Neutrophil (primary cell): ENCODE data around the gene KLK12.

Experiments used
- H3K27ac ChIP-seq: fragments of 200-600 bp; sonication (generic); 2 replicates; pipeline ENCODE4 v1.5.1; 2016; ENCODE audit warnings: mild to moderate bottlenecking, moderate library complexity
- H3K27me3 ChIP-seq: fragments of 200-600 bp; sonication (generic); 2 replicates; pipeline ENCODE4 v1.6.0; 2016; ENCODE audit warnings: mild to moderate bottlenecking
- H3K36me3 ChIP-seq: fragments of 200-600 bp; sonication (generic); 2 replicates; pipeline ENCODE4 v1.5.1; 2017
- H3K4me1 ChIP-seq, 2 experiments: fragments of 200-600 bp in 1 of 2; sonication (generic) in 1 of 2; 1 replicate in 1 of 2; 2 replicates in 1 of 2; pipeline versions ENCODE4 v1.5.1 to v1.6.1; 2013 to 2016; ENCODE audit warnings: low read depth in 1 of 2, low read length in 1 of 2, mild to moderate bottlenecking in 1 of 2, moderate library complexity in 1 of 2; ENCODE audit not compliant: control insufficient read depth in 1 of 2, insufficient read depth in 1 of 2
- H3K4me3 ChIP-seq, 2 experiments: fragments of 200-600 bp in 1 of 2; sonication (generic) in 1 of 2; 1 replicate in 1 of 2; 2 replicates in 1 of 2; pipeline ENCODE4 v1.5.1; 2013 to 2016; ENCODE audit warnings: low read depth in 1 of 2, low read length in 1 of 2, mild to moderate bottlenecking in 1 of 2, moderate library complexity in 1 of 2
- H3K9me3 ChIP-seq: fragments of 200-600 bp; sonication (generic); 2 replicates; pipeline ENCODE4 v1.5.1; 2016
- CTCF ChIP-seq: fragments of 200-600 bp; sonication (generic); IDR thresholded peaks from 2 replicates; pipeline ENCODE4 v1.5.1; 2016; ENCODE audit warnings: antibody characterized with exemption

The KLK12 gene

DNA sequence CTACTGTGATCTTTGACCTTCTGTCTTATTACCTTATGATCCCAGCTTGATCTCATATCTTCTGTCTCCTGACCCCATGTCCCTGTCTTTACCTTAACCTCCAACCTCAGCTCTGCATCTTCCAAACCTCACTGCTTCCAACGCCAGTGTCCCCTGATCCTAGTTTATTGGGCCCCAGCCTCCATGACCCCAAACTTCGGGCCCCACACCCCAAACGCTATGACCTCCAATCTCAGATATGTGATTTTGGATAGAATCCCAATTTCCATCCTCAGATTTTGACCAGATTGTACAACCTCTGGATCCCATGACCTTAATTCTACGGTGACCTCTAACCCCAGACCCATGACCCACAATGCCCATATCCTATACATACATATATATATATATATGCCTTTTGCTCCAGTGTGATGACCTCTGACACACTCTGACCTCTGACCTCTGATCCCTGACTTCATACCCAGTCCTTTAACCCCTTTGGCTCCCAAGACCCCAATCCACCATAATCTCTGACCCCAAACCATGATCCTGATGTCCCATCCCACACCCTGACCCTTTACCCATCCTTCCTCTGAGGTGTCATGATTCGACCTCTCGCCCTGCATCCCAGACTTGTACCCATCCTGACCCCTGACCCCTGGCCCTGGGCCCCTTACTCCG lies 3.5 kb downstream of the KLK12 start:
- no peaks in the 10 kb centered on the region for H3K36me3 ChIP-seq
- peaks cover 39% of the 10 kb centered on the region for H3K27me3 ChIP-seq
- H3K4me3 ChIP-seq: no peak overlapping the region
- H3K4me1 ChIP-seq: no peaks in the 10 kb centered on the region
- TF ChIP-seq CTCF: no peak
- H3K27ac ChIP-seq: no peak overlapping the region
- no peaks in the 10 kb centered on the region for H3K9me3 ChIP-seq

GRCh38 chr19:51030631-51031030 lies 4.2 kb downstream of the KLK12 start:
- H3K27ac ChIP-seq: no peak overlapping the region
- H3K9me3 ChIP-seq: no peaks in the 10 kb centered on the region
- no peak overlapping the region for H3K4me3 ChIP-seq
- no peaks in the 10 kb centered on the region for H3K36me3 ChIP-seq
- no peaks in the 10 kb centered on the region for H3K4me1 ChIP-seq
- H3K27me3 ChIP-seq: peaks cover 43% of the 10 kb centered on the region
- no peak for TF ChIP-seq CTCF

GRCh38 chr19:51029718-51030117 lies 5.1 kb downstream of the KLK12 start:
- no peak overlapping the region for H3K4me3 ChIP-seq

DNA sequence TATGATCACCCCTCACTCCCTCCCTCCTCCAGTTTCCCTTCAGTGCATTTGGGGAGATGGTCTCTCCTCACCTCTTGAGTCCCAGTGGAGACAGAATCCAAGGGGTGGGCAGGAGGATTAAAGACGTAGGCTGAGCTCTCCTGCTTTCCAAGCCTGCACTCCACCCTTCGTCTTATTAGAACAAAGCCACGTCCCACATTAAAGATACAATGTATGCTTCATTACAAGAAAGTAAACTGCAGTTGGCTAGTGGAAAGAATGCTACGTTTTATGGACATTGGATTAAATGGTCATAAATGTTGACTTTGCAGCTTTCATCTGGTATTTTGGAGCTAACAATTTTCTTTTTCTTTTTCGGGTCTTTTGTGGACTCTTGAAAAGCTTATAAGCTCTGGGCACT lies 6.9 kb downstream of the KLK12 start:
- TF ChIP-seq CTCF: no peak
- Histone ChIP-seq H3K27me3 (peaks cover 58% of the 10 kb centered on the region), H3K27ac (no peak overlapping the region), H3K36me3 (no peaks in the 10 kb centered on the region), H3K9me3 (no peaks in the 10 kb centered on the region), H3K4me1 (no peaks in the 10 kb centered on the region), H3K4me3 (no peak overlapping the region)

More at GRCh38 chr19:51029718-51030117, 5.1 kb downstream of the KLK12 start:
- H3K4me1 ChIP-seq: no peaks in the 10 kb centered on the region
- H3K36me3 ChIP-seq: no peaks in the 10 kb centered on the region
- TF ChIP-seq CTCF: no peak
- peaks cover 44% of the 10 kb centered on the region for H3K27me3 ChIP-seq
- no peaks in the 10 kb centered on the region for H3K9me3 ChIP-seq
- no peak overlapping the region for H3K27ac ChIP-seq

DNA sequence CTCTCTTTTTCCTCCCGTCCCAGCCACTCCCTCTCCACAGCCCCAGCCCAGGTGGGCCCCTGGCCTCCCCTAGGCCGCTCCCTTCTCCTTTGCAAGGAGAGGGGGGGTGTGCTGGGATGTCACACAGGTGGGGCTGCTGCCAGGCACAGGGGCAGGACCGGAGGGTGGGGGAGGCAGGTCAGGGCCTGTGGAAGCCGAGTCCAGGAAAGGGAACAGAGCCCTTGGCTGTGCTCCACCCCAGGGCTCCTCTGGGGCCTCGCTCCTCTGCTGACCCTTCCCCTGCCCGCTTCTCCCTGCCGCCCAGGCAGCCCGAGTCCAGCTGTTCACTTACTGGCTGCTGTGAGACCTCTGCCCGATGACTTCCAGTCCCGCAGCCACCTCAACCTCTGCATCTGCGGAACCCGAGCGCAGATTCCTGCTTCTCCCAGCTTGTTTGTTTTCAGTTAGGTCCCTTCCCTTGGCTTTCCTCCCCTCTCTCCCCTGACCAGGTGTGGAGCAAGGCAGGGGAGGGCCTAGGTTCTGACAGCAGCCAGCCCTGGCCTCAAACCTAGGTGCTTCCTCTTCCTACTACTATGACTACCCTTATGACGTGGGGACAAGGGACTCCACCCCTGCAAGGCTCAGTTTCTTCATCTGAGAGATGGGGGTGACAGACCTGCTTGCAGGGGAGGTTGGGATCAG lies 7.5 kb downstream of the KLK12 start:
- Histone ChIP-seq H3K36me3 (no peaks in the 10 kb centered on the region), H3K27me3 (peaks cover 64% of the 10 kb centered on the region), H3K27ac (no peak overlapping the region), H3K9me3 (no peaks in the 10 kb centered on the region), H3K4me3 (no peak overlapping the region), H3K4me1 (no peaks in the 10 kb centered on the region)
- no peak for TF ChIP-seq CTCF
